SK-N-SH (cell line): ENCODE measurements around the gene PKD1. TPM values are rescaled to one million over a fixed set of nuclear protein-coding genes. Genes with fewer than 3 reads are reported as not detected.

Experiments used
- CTCF ChIA-PET: fragments of 300-600, 350-600 bp; formaldehyde crosslinking; extraction: SDS; loops from one replicate; lab custom pipeline; 2021; lab: Yijun Ruan, JAX
- POLR2A ChIA-PET: fragments of 350-600 bp; sonication (Branson Sonifier 250); formaldehyde crosslinking; extraction: SDS; loops from one replicate; lab custom pipeline; 2020; ENCODE audit warnings: antibody characterized with exemption, inconsistent platforms; lab: Yijun Ruan, JAX
- DNase-seq: peaks from one replicate; pipeline ENCODE4 v3.0.0; 2012
- H2AFZ ChIP-seq: fragments of 200-600 bp; sonication (generic); 2 replicates; pipeline ENCODE4 v1.8.1; 2016; ENCODE audit warnings: antibody characterized with exemption, mild to moderate bottlenecking, low read depth
- H3F3A ChIP-seq: fragments of 200-600 bp; sonication (generic); replicated peaks from 2 replicates; pipeline ENCODE3; 2016; ENCODE audit warnings: antibody characterized with exemption, mild to moderate bottlenecking; ENCODE audit not compliant: insufficient read depth
- H3K27ac ChIP-seq, 2 experiments: fragments of 200-500 bp in 1 of 2; fragments of 200-600 bp in 1 of 2; sonication (Bioruptor generic) in 1 of 2; sonication (generic), shearing (Covaris generic) in 1 of 2; 2 replicates each; pipeline versions ENCODE4 v1.5.1 to v1.6.1; 2014 to 2016; ENCODE audit warnings: low read depth in 2 of 2, inconsistent platforms in 1 of 2, low read length in 1 of 2, mild to moderate bottlenecking in 1 of 2, mixed read lengths in 1 of 2
- H3K27me3 ChIP-seq: fragments of 200-600 bp; sonication (generic), shearing (Covaris generic); 2 replicates; pipeline ENCODE4 v1.6.1; 2016; ENCODE audit warnings: mixed run types; ENCODE audit not compliant: insufficient read depth
- H3K36me3 ChIP-seq, 2 experiments: fragments of 200-500 bp in 1 of 2; fragments of 200-600 bp in 1 of 2; sonication (Bioruptor generic) in 1 of 2; sonication (generic) in 1 of 2; replicated peaks in 1 of 2; 2 replicates each; pipeline versions ENCODE3 to v1.5.1; 2014 to 2016; ENCODE audit warnings: low read length in 1 of 2, mild to moderate bottlenecking in 1 of 2; ENCODE audit not compliant: insufficient read depth in 2 of 2, control insufficient read depth in 1 of 2
- H3K4me1 ChIP-seq, 2 experiments: fragments of 200-500 bp in 1 of 2; fragments of 200-600 bp in 1 of 2; sonication (Bioruptor generic) in 1 of 2; sonication (generic), shearing (Covaris generic) in 1 of 2; 2 replicates each; pipeline versions ENCODE4 v1.5.1 to v1.6.1; 2014 to 2016; ENCODE audit warnings: low read depth in 1 of 2, low read length in 1 of 2, mixed run types in 1 of 2; ENCODE audit not compliant: insufficient read depth in 2 of 2, control insufficient read depth in 1 of 2
- H3K4me2 ChIP-seq: fragments of 200-600 bp; sonication (generic), shearing (Covaris generic); 2 replicates; pipeline ENCODE4 v1.6.1; 2017; ENCODE audit warnings: mixed run types
- H3K4me3 ChIP-seq, 2 experiments: fragments of 200-500 bp in 1 of 2; fragments of 200-600 bp in 1 of 2; sonication (Bioruptor generic) in 1 of 2; sonication (generic), shearing (Covaris generic) in 1 of 2; 2 replicates each; pipeline versions ENCODE4 v1.5.1 to v1.8.1; 2014 to 2016; ENCODE audit warnings: low read depth in 2 of 2, inconsistent platforms in 1 of 2, low read length in 1 of 2, mild to moderate bottlenecking in 1 of 2, mixed read lengths in 1 of 2, moderate library complexity in 1 of 2
- H3K79me2 ChIP-seq: fragments of 200-600 bp; sonication (generic); 2 replicates; pipeline ENCODE4 v1.8.1; 2017; ENCODE audit warnings: mild to moderate bottlenecking; ENCODE audit not compliant: insufficient read depth
- H3K9ac ChIP-seq: fragments of 200-600 bp; sonication (generic); 2 replicates; pipeline ENCODE4 v1.6.1; 2017; ENCODE audit warnings: mixed run types
- H3K9me2 ChIP-seq: fragments of 200-600 bp; sonication (generic); 2 replicates; pipeline ENCODE4 v1.6.1; 2017; ENCODE audit warnings: mixed run types
- H3K9me3 ChIP-seq: fragments of 200-600 bp; sonication (generic); 2 replicates; pipeline ENCODE4 v1.6.1; 2017; ENCODE audit warnings: mixed run types, mild to moderate bottlenecking, moderate library complexity
- H4K20me1 ChIP-seq: fragments of 200-600 bp; sonication (generic); 2 replicates; pipeline ENCODE4 v1.6.1; 2017; ENCODE audit warnings: mild to moderate bottlenecking, mixed run types; ENCODE audit not compliant: insufficient read depth
- CHD2 ChIP-seq: fragments of 150-350 bp; IDR thresholded peaks from 2 replicates; pipeline ENCODE4 v1.6.1; 2018; ENCODE audit warnings: low read length; ENCODE audit not compliant: partially characterized antibody
- EZH2phosphoT487 ChIP-seq: fragments of 200-600 bp; sonication (generic); IDR thresholded peaks from 2 replicates; pipeline ENCODE4 v1.6.1; 2017; ENCODE audit warnings: low read depth, mixed run types, mild to moderate bottlenecking, antibody characterized with exemption, moderate library complexity, borderline replicate concordance
- MXI1 ChIP-seq: IDR thresholded peaks from 2 replicates; pipeline ENCODE4 v1.6.1; 2012; ENCODE audit warnings: mild to moderate bottlenecking, low read depth, low read length, improper control_type of control experiment
- NFIC ChIP-seq: IDR thresholded peaks from 2 replicates; pipeline ENCODE4 v1.4.0; 2012; ENCODE audit warnings: borderline replicate concordance
- PBX3 ChIP-seq: IDR thresholded peaks from 2 replicates; pipeline ENCODE4; 2012
- RCOR1 ChIP-seq: fragments of 150-350 bp; IDR thresholded peaks from 2 replicates; pipeline ENCODE4 v1.6.1; 2017; ENCODE audit warnings: antibody characterized with exemption, low read length
- SIN3A ChIP-seq: IDR thresholded peaks from 2 replicates; pipeline ENCODE4 v1.6.1; 2012; ENCODE audit warnings: low read depth, mild to moderate bottlenecking, low read length, moderate library complexity, borderline replicate concordance
- SMC3 ChIP-seq: IDR thresholded peaks from 2 replicates; pipeline ENCODE4 v1.6.1; 2012; ENCODE audit warnings: low read depth, low read length, improper control_type of control experiment
- USF1 ChIP-seq: IDR thresholded peaks from 2 replicates; pipeline ENCODE4 v1.4.0; 2012; ENCODE audit warnings: low read depth, borderline replicate concordance
- WGBS: methylation state at CpG from one replicate; pipeline ENCODE4 v1.1.6; 2017; ENCODE audit warnings: low lambda C conversion rate; 5-methylcytosine and 5-hydroxymethylcytosine counted together
- polyA plus RNA-seq, 3 experiments: library from polyadenylated mRNA; depleted of rRNA; stranded (reverse); fragments of >200 nt; gene quantifications; 2 replicates each; pipeline ENCODE4 v1.2.3, GENCODE V29; 2012
- TF ChIP-seq, protein P1 (sequence below): IDR thresholded peaks from 2 replicates; pipeline ENCODE4 v1.4.0; 2012; ENCODE audit warnings: low read depth

Gene PKD1
- polyA plus RNA-seq, 1 of the 3 experiments (the other 2 are of a cell fraction): 47.4 TPM

GRCh38 chr16:2148714-2149629 lies 13.3 kb upstream of the PKD1 start:
- Histone ChIP-seq H3K4me2 (peak overlapping the region; percentile 96), H3K9ac (peak overlapping the region; percentile 18; the same call in 1 of the 2 replicates), H3K27ac (peak overlapping the region; percentile 29 to 77; a peak in 3 of 4 replicates), H3F3A (peaks cover 43% of the 10 kb centered on the region), H3K9me2 (no peaks in the 10 kb centered on the region), H3K36me3 (peaks cover 17 to 26% of the 10 kb centered on the region in 2 experiments), H3K79me2 (peaks cover 47% of the 10 kb centered on the region), H3K27me3 (no peaks in the 10 kb centered on the region), H3K4me3 (peak overlapping the region; percentile 50 to 60), H3K4me1 (peaks cover 41 to 70% of the 10 kb centered on the region in 2 experiments; a peak in 3 of 4 replicates), H3K9me3 (no peaks in the 10 kb centered on the region), H2AFZ (no peak overlapping the region), H4K20me1 (peaks cover 72% of the 10 kb centered on the region)
- 15% methylated on average over 5 of the region's 62 CpGs for WGBS
- ChIA-PET CTCF (interaction anchor here (1.3 to 6.9 kb wide), 4 partner anchors 9 to 126 kb away, joined by 3 to 55 read pairs (median 30); no protein-coding TSS in a partner anchor), POLR2A (interaction anchor here (0.7 to 1.4 kb wide), 2 partner anchors 24 to 133 kb away, joined by 4 to 5 read pairs; no protein-coding TSS in a partner anchor)
- peak; percentile 61 for DNase-seq
- TF ChIP-seq, protein P1, sequence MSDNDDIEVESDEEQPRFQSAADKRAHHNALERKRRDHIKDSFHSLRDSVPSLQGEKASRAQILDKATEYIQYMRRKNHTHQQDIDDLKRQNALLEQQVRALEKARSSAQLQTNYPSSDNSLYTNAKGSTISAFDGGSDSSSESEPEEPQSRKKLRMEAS: 0 out of 2 replicates have a peak, but pooled peaks have one; percentile 21
- TF ChIP-seq MXI1 (peak; percentile 2; the same call in 1 of the 2 replicates), PBX3 (peak; percentile 18), EZH2phosphoT487 (no peak)

DNA sequence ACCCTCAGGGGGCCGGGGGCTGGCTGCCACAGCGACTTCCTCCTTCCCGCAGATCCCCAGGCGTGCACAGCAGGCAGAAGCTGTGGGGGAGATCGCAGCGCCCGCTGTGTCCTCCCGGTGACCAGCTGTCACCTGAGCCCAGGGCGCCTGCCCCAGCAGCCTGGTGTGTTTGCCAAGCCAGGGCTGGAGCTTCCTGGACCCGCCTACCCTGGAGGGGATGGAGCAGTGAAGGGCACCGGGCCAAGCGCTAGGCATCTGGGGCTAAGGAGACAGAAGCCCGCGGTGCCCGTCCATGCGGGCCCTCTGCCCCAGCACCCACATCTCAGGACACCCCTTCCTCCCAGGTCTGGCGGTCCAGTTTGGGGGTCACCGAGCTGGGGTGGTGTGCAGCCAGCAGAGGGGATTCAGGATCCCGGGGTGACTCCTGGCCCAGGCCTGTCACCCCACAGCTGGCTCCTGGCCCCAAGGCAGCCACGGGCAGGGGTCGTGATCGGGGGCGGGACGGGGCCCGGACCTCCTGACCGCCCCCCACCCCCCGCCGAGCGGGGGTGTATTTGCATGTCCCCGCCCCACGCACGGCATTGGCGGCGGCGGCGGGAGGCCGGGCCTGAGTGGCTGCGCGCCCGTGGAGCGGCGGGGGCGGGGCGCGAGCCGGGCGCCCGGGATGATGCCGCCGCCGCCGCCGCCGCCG lies 12.4 kb upstream of the PKD1 start, which contains the start of gene RAB26:
Gene RAB26 (plus strand): TSS at position 645 of the 691 bp plus-strand sequence. CDS start 159 bp downstream, outside the sequence.
- H3K9ac ChIP-seq: peak within 1 kb of the TSS; percentile 18; the same call in 1 of the 2 replicates
- H3K27ac ChIP-seq: peak within 1 kb of the TSS; percentile 33 to 80; a peak in 3 of 4 replicates
- CTCF ChIA-PET: interaction anchor here (0.6 to 4.1 kb wide), 7 partner anchors 81 to 374 kb away, joined by 3 to 31 read pairs (median 3); no protein-coding TSS in a partner anchor
- POLR2A ChIA-PET: interaction anchor here (0.6 to 1.7 kb wide), 7 partner anchors 23 to 183 kb away, joined by 3 to 5 read pairs (median 4); partner anchors contain the start of genes MLST8, NTHL1, RPS2 and TSC2
- H3F3A ChIP-seq: peaks cover 39% of the 10 kb centered on the region
- DNase-seq: peak; percentile 91
- H4K20me1 ChIP-seq: peaks cover 63% of the 10 kb centered on the region
- H3K4me2 ChIP-seq: peak within 1 kb of the TSS; percentile 96
- H3K9me2 ChIP-seq: no peaks in the 10 kb centered on the region
- peaks cover 10 to 20% of the 10 kb centered on the region in 2 experiments for H3K36me3 ChIP-seq
- no peaks in the 10 kb centered on the region for H3K27me3 ChIP-seq
- no peaks in the 10 kb centered on the region for H3K9me3 ChIP-seq
- peaks cover 39% of the 10 kb centered on the region for H3K79me2 ChIP-seq
- peak within 1 kb of the TSS; percentile 50 to 60 for H3K4me3 ChIP-seq
- peak; percentile 80 for TF ChIP-seq CHD2
- 0 out of 2 replicates have a peak, but pooled peaks have one; percentile 40 for TF ChIP-seq SIN3A
- no peak for TF ChIP-seq SMC3
- TF ChIP-seq MXI1: peak; percentile 91
- peak; percentile 69 for TF ChIP-seq NFIC
- TF ChIP-seq USF1: no peak
- peak; percentile 50; the same call in 1 of the 2 replicates for TF ChIP-seq RCOR1
- H3K4me1 ChIP-seq: peaks cover 41 to 62% of the 10 kb centered on the region in 2 experiments; a peak in 3 of 4 replicates
- H2AFZ ChIP-seq: no peak within 1 kb of the TSS
- 16% methylated on average over 5 of the region's 55 CpGs for whole genome bisulfite sequencing
